PC-9 (cell line): Measurements from ENCODE around the gene NEK4.

ENCODE experiments used
- CTCF ChIP-seq: fragments of 200-600 bp; sonication (generic); conservative IDR thresholded peaks from 2 replicates; pipeline ENCODE4 v1.6.1; 2017; ENCODE audit warnings: mixed run types, antibody characterized with exemption, mild to moderate bottlenecking, moderate library complexity
- EZH2 ChIP-seq: fragments of 200-600 bp; sonication (generic); IDR thresholded peaks from 2 replicates; pipeline ENCODE4 v1.8.0; 2017; ENCODE audit warnings: antibody characterized with exemption, low read depth

- TF ChIP-seq CTCF (no peak), EZH2 (no peak)
These were observed 63.2 kb downstream of the NEK4 start for GRCh38 chr3:52707585-52707984.
